Endothelial cell of umbilical vein (primary cell): ENCODE measurements around the gene RYR1. TPM values are rescaled to one million over a fixed set of nuclear protein-coding genes. Genes with fewer than 3 reads are reported as not detected.
"Not testable (repeated sequence)": the region's sequence is repeated elsewhere in the genome, so short reads cannot be mapped to it uniquely, and the experiment has no call there.

Experiments used
- BruUV-seq: library from RNA; stranded (reverse); fragments of 400-500 nt; replicated peaks from 2 replicates; lab custom pipeline; 2021; lab: Mats Ljungman, UMichigan
- CTCF ChIA-PET: fragments of 300-600, 350-600 bp; sonication (Branson Sonifier 250); formaldehyde crosslinking; loops from one replicate; lab custom pipeline; 2021; ENCODE audit warnings: antibody characterized with exemption, inconsistent platforms; lab: Charles Lee
- POLR2A ChIA-PET: fragments of 300-600, 350-600 bp; sonication (Branson Sonifier 250); formaldehyde crosslinking; loops from one replicate; lab custom pipeline; 2021; ENCODE audit warnings: antibody characterized with exemption, inconsistent platforms; lab: Charles Lee
- DNase-seq: peaks from one replicate; pipeline ENCODE4 v3.0.0-alpha.2; 2011; ENCODE audit warnings: low read depth, low spot score
- FAIRE-seq: peaks from 2 replicates; lab custom pipeline; 2011; peaks lifted over from hg19 to GRCh38; lab: Jason Lieb, UNC
- H2AFZ ChIP-seq: 2 replicates; pipeline ENCODE4 v1.6.0; 2012; ENCODE audit warnings: low read depth, low read length, control low read depth, inconsistent platforms
- H3K27ac ChIP-seq: 2 replicates; pipeline ENCODE4 v1.5.1; 2011; ENCODE audit warnings: low read depth, mild to moderate bottlenecking, control low read depth, low read length, moderate library complexity; ENCODE audit not compliant: insufficient read depth
- H3K27me3 ChIP-seq, 2 experiments: 2 replicates each; pipeline versions ENCODE4 v1.6.0 to v1.6.1; 2011; ENCODE audit warnings: low read length in 2 of 2, mixed read lengths in 1 of 2; ENCODE audit not compliant: control insufficient read depth in 2 of 2, insufficient read depth in 2 of 2
- H3K36me3 ChIP-seq, 2 experiments: 2 replicates in 1 of 2; 3 replicates in 1 of 2; pipeline ENCODE4 v1.5.1; 2011; ENCODE audit warnings: low read length in 2 of 2, mild to moderate bottlenecking in 1 of 2, moderate library complexity in 1 of 2; ENCODE audit not compliant: control insufficient read depth in 2 of 2, insufficient read depth in 2 of 2; ENCODE audit errors: extremely low read depth in 1 of 2
- H3K4me1 ChIP-seq: 3 replicates; pipeline ENCODE4 v1.5.1; 2011; ENCODE audit warnings: mild to moderate bottlenecking, low read length; ENCODE audit not compliant: control insufficient read depth, insufficient read depth; ENCODE audit errors: extremely low read depth
- H3K4me2 ChIP-seq: 2 replicates; pipeline ENCODE4 v1.6.1; 2011; ENCODE audit warnings: low read length, control low read depth, mixed read lengths; ENCODE audit not compliant: insufficient read depth
- H3K4me3 ChIP-seq, 3 experiments: fragments of 200-600 bp in 1 of 3; sonication (generic), shearing (Covaris generic) in 1 of 3; replicated peaks in 1 of 3; 2 replicates each; pipeline ENCODE4 v1.5.1; 2011 to 2016; ENCODE audit warnings: control low read depth in 3 of 3, low read length in 3 of 3, mild to moderate bottlenecking in 2 of 3, inconsistent platforms in 1 of 3, low read depth in 1 of 3, moderate library complexity in 1 of 3; ENCODE audit not compliant: insufficient read depth in 1 of 3
- H3K79me2 ChIP-seq: 2 replicates; pipeline ENCODE4 v1.6.0; 2012; ENCODE audit warnings: low read length, inconsistent platforms; ENCODE audit not compliant: control insufficient read depth, insufficient read depth
- H3K9ac ChIP-seq: replicated peaks from 2 replicates; pipeline ENCODE3; 2011; ENCODE audit warnings: low read length, control low read depth; ENCODE audit not compliant: insufficient read depth; ENCODE audit errors: extremely low read depth
- H3K9me1 ChIP-seq: replicated peaks from 3 replicates; pipeline ENCODE4 v1.6.0; 2011; ENCODE audit warnings: mild to moderate bottlenecking, low read length; ENCODE audit not compliant: control insufficient read depth, insufficient read depth; ENCODE audit errors: extremely low read depth
- H3K9me3 ChIP-seq: replicated peaks from 2 replicates; pipeline ENCODE4 v1.5.1; 2012; ENCODE audit warnings: low read length, inconsistent platforms; ENCODE audit not compliant: control insufficient read depth, insufficient read depth
- H4K20me1 ChIP-seq: replicated peaks from 2 replicates; pipeline ENCODE3; 2011; ENCODE audit warnings: mild to moderate bottlenecking, low read length; ENCODE audit not compliant: control insufficient read depth, insufficient read depth; ENCODE audit errors: extremely low read depth
- EZH2 ChIP-seq: IDR thresholded peaks from 2 replicates; pipeline ENCODE4 v1.6.1; 2012; ENCODE audit warnings: borderline replicate concordance, low read depth, mild to moderate bottlenecking, moderate library complexity, low read length, inconsistent platforms; ENCODE audit not compliant: severe bottlenecking
- FOS ChIP-seq: IDR thresholded peaks from 2 replicates; pipeline ENCODE4 v1.6.1; 2011; ENCODE audit warnings: mild to moderate bottlenecking, low read length, moderate library complexity, borderline replicate concordance; ENCODE audit not compliant: insufficient read depth
- GATA2 ChIP-seq: IDR thresholded peaks from 2 replicates; pipeline ENCODE4 v1.7.0; 2011; ENCODE audit warnings: low read depth, mild to moderate bottlenecking, moderate library complexity, mixed read lengths, low read length; ENCODE audit not compliant: insufficient read length, insufficient read depth
- JUN ChIP-seq: IDR thresholded peaks from 2 replicates; pipeline ENCODE4 v1.6.1; 2011; ENCODE audit warnings: borderline replicate concordance, low read depth; ENCODE audit not compliant: insufficient read length, insufficient read depth
- MAX ChIP-seq: IDR thresholded peaks from 2 replicates; pipeline ENCODE4 v1.6.1; 2011; ENCODE audit not compliant: insufficient read depth, insufficient read length
- MYC ChIP-seq: IDR thresholded peaks from one replicate; pipeline ENCODE4 v1.6.1; 2011; ENCODE audit warnings: mild to moderate bottlenecking, low read depth, low read length
- POLR2A ChIP-seq: IDR thresholded peaks from 2 replicates; pipeline ENCODE4 v1.6.1; 2012; ENCODE audit warnings: low read depth, mild to moderate bottlenecking, control low read depth, low read length
- POLR2AphosphoS5 ChIP-seq: IDR thresholded peaks from 2 replicates; pipeline ENCODE4 v1.6.1; 2012; ENCODE audit warnings: low read depth, mild to moderate bottlenecking, control low read depth, low read length, moderate library complexity; ENCODE audit not compliant: insufficient read depth
- dilution Hi-C: fragments of 300-500 bp; cut with MboI; formaldehyde crosslinking; loops from one replicate; pipeline ENCODE4 v1.15.0; 2019; ENCODE audit warnings: low sequenced_read_pairs; ENCODE audit not compliant: extremely low pct_ligation_motif_present
- intact Hi-C: fragments of 100-400 bp; cut with micrococcal nuclease; formaldehyde crosslinking; loops from one replicate; pipeline ENCODE4 v1.10.0; 2022
- polyA plus RNA-seq, 4 experiments: library from polyadenylated mRNA; depleted of rRNA in 3 of 4; stranded (reverse) in 3 of 4; unstranded in 1 of 4; fragments of >200 nt; gene quantifications; 2 replicates each; pipeline versions ENCODE4 v1.2.1 to v1.2.3, GENCODE V29; 2011 to 2012; ENCODE audit warnings: missing spikeins in 1 of 4
- total RNA-seq: library from RNA; stranded (reverse); gene quantifications from 2 replicates; pipeline ENCODE4 v1.2.3, GENCODE V29; 2021
- TF ChIP-seq, protein P1 (sequence below), 2 donors: IDR thresholded peaks; 1 replicate in 1 of 2; 2 replicates in 1 of 2; pipeline ENCODE4 v1.5.1; 2011; ENCODE audit warnings: low read length in 2 of 2, mild to moderate bottlenecking in 2 of 2, moderate library complexity in 2 of 2, control low read depth in 1 of 2, inconsistent platforms in 1 of 2, low read depth in 1 of 2; ENCODE audit not compliant: insufficient read depth in 1 of 2; ENCODE audit errors: extremely low read depth in 1 of 2

Gene RYR1
- total and polyA plus RNA-seq, 2 donors (not counting 3 experiments of a cell fraction or from before 2014, with no cell fraction given) = under 0.01 to 0.02 TPM

DNA sequence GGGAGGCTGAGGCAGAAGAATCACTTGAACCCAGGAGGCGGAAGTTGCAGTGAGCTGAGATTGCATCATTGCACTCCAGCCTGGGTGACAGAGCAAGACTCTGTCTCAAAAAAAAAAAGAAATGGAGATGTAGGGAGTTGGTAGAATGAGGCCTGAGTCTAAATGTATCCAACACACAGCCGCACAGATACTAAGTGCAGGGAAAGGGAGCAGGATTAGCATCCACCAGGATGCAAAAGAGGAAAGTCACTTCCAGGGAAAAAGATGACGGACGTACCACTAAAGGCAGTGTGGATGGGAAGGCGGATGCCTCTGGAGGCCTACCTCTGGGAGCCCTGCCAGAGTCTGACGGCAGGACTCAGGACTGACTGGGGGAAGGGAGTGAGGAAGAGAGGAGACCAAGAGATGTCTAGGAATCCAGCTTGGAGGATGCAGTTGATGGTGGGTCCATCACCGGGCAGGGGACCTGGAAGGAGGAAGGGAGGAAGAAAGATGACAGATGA is 23.8 kb upstream of the RYR1 start:
- dilution Hi-C loops (no loop called here), intact Hi-C loops (loop anchor here (10.0 kb wide), 1 partner anchor 295 kb away; no protein-coding TSS in a partner anchor)
- no peaks in the 10 kb centered on the region for H3K36me3 ChIP-seq
- H3K79me2 ChIP-seq = no peaks in the 10 kb centered on the region
- H3K4me2 ChIP-seq = no peak overlapping the region
- H3K4me3 ChIP-seq = no peak overlapping the region
- no peaks in the 10 kb centered on the region for H3K9me3 ChIP-seq
- TF ChIP-seq FOS = no peak
- no peak for TF ChIP-seq POLR2A
- no peak for TF ChIP-seq MYC
- TF ChIP-seq POLR2AphosphoS5 = no peak
- TF ChIP-seq GATA2 = no peak
- TF ChIP-seq EZH2 = no peak
- no peak for TF ChIP-seq JUN
- no peak for TF ChIP-seq MAX
- TF ChIP-seq, protein P1, sequence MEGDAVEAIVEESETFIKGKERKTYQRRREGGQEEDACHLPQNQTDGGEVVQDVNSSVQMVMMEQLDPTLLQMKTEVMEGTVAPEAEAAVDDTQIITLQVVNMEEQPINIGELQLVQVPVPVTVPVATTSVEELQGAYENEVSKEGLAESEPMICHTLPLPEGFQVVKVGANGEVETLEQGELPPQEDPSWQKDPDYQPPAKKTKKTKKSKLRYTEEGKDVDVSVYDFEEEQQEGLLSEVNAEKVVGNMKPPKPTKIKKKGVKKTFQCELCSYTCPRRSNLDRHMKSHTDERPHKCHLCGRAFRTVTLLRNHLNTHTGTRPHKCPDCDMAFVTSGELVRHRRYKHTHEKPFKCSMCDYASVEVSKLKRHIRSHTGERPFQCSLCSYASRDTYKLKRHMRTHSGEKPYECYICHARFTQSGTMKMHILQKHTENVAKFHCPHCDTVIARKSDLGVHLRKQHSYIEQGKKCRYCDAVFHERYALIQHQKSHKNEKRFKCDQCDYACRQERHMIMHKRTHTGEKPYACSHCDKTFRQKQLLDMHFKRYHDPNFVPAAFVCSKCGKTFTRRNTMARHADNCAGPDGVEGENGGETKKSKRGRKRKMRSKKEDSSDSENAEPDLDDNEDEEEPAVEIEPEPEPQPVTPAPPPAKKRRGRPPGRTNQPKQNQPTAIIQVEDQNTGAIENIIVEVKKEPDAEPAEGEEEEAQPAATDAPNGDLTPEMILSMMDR (IDR thresholded peaks at IDR 0.05; ENCODE audit: extremely low read depth in 1 of 2, insufficient read depth in 1 of 2, low read depth in 1 of 2, low read length in 2 of 2) = no peak
- no TSS peak for BruUV-seq
- H3K4me1 ChIP-seq = no peaks in the 10 kb centered on the region
- no peaks in the 10 kb centered on the region for H3K27me3 ChIP-seq
- ChIA-PET CTCF (interaction anchor here (3.1 kb wide), 1 partner anchor 225 kb away, joined by 8 read pairs; no protein-coding TSS in a partner anchor), POLR2A (no interaction called here)
- DNase-seq (no peak), FAIRE-seq (no peak)
- no peak overlapping the region for H3K27ac ChIP-seq
- H4K20me1 ChIP-seq = no peaks in the 10 kb centered on the region
- no peak overlapping the region for H2AFZ ChIP-seq
- H3K9me1 ChIP-seq = no peaks in the 10 kb centered on the region
- no peak overlapping the region for H3K9ac ChIP-seq

- CTCF ChIA-PET = interaction anchor here (0.7 to 3.1 kb wide), 2 partner anchors 224 to 1354 kb away, joined by 4 to 8 read pairs; no protein-coding TSS in a partner anchor
- H4K20me1 ChIP-seq, DNase-seq, H3K4me1 ChIP-seq, POLR2A ChIA-PET, H2AFZ ChIP-seq, H3K27me3 ChIP-seq, intact Hi-C loops, BruUV-seq, H3K9me3 ChIP-seq, H3K4me2 ChIP-seq, H3K27ac ChIP-seq, H3K9me1 ChIP-seq, H3K79me2 ChIP-seq, H3K4me3 ChIP-seq, dilution Hi-C loops, H3K36me3 ChIP-seq, H3K9ac ChIP-seq, FAIRE-seq: not testable (repeated sequence)
These were observed 23.1 kb upstream of the RYR1 start for GRCh38 chr19:38410407-38410806.
